GM21529 (cell line): ENCODE results near the gene OVCA2.

Experiments
- ATAC-seq: cut with Tn5 transposase; IDR thresholded peaks from one replicate; pipeline ENCODE4 v1.9.1; 2021; ENCODE audit not compliant: unreplicated experiment

The OVCA2 gene

DNA sequence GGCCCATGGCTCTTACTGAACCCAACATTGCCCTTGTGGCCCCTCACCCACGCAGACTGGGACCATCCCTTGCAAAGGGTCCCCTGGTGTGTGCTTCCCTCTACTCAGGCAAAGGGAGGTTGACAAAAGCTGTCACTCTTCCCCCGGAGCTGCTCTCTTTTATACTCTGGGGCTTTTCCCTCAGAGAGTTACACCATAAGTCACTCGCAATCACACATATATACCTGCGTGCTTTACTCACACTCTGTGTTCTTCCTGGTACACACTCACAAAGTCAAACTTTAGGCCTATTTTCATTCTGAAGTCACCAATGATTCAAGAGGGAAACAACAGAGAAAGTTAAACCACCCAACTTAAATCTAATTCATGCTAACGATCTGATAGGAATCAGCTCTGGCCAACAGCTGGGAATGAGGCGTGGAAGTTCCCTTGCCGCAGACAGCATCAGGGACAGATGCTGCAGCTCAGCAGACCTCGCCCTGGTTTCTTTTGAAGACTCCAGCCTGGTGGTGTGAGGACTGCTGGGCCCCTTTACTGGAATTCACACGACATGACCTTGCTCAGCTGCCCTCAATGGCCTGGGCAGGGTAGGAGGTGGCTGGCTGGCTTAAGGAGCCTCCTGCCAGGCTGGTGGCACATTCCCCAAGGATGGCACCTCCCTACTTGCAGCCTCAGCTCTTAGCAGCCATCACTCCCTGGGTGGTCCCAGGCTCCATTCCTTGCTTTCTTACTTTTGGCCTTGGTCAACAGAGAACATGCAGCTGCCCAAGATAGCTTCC lies 40.4 kb downstream of the OVCA2 start:
- ATAC-seq: no peak

- ATAC-seq: peak; percentile 46
Observed at GRCh38 chr17:2083613-2084035, 41.8 kb downstream of the OVCA2 start.

- ATAC-seq: no peak
Observed at GRCh38 chr17:2084036-2084765, 42.4 kb downstream of the OVCA2 start.

GRCh38 chr17:2084766-2085647 lies 43.2 kb downstream of the OVCA2 start:
- no peak for ATAC-seq

DNA sequence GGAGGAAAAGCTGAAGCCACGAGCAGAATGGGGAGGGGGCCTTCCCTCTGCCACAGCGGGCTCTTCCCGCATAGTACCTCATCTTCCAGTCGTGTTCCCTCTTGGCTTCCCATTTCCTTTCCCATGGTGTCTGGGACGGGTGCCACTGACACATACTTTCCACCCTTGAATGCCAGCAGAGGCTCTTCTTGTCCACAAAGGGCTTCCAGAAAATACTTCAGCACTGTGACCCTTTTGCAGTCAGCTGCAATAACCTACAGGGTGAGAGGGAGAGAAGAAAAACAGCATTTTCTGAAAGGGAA lies 43.8 kb downstream of the OVCA2 start:
- ATAC-seq: no peak

DNA sequence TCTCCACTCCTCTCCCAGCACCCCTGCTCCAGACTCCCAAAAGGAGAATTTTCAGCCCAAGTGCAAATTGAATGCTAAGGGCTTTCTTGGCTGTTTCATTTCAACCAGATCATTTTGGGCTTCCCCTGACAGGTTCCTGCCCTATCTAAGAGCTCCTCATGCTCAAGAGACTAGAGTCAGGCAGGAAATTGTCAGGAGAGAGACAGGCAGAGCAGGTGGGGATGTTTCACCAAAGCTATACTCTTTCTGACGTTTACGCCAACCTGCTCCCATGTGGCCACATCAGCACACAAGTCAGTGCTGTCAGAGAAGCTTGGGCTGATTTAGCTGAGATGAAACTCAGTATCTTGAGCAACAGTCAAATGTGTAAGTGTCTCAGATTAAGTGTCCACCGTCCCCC lies 44.5 kb downstream of the OVCA2 start:
- ATAC-seq: no peak

DNA sequence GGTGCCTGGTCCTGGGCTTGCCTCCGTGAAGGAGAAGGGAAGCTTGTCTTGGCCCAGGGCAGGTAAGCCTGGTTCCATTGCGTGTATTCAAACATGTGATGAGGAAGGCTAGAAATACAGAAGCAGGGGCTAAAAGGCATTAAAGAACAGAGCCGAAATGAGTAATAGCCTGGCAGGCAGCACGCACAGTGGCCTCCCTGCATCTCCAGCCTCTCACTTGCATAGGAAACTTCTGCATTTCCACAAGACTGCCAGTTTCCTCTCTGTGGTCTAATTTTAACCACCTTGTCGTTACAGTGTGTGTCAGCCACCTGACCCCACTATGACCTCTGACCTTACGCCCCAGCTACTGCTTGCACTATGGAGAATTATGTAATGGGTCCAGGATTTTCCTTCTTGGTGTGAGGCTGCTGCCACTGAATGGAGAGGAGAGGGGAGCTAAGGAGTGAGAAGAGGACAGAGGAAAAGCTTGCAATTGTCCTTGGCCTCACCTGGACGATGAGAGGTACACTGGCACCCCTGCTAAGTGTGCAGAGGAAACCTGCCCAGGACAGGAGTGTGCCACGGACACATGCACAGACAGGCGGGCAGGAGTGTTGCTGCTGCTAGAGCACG lies 45.9 kb downstream of the OVCA2 start:
- ATAC-seq: peak; percentile 41

- peak; percentile 21 for ATAC-seq
Observed at GRCh38 chr17:2089021-2089422, 47.2 kb downstream of the OVCA2 start.

DNA sequence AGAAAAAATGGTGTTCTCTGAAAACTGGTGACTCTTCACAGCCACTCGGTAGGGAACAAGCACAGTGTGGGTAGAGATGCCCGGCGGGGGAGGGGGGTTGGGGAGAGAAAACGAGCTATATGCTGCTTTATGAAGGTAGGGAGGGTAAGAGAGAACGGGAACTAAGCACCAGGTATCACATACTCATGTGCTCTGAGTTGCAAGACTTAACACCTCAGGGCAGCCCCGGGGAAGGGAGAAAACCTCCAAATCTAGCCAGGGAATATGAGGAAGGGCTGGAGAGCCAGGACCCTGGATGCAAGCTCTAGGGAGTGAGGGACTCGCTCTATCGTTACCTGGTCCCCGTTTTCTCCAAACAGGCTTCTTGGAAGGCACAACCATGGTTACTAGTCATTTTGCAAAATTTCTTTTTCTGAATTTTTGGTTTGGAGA lies 48.4 kb downstream of the OVCA2 start:
- ATAC-seq: no peak

DNA sequence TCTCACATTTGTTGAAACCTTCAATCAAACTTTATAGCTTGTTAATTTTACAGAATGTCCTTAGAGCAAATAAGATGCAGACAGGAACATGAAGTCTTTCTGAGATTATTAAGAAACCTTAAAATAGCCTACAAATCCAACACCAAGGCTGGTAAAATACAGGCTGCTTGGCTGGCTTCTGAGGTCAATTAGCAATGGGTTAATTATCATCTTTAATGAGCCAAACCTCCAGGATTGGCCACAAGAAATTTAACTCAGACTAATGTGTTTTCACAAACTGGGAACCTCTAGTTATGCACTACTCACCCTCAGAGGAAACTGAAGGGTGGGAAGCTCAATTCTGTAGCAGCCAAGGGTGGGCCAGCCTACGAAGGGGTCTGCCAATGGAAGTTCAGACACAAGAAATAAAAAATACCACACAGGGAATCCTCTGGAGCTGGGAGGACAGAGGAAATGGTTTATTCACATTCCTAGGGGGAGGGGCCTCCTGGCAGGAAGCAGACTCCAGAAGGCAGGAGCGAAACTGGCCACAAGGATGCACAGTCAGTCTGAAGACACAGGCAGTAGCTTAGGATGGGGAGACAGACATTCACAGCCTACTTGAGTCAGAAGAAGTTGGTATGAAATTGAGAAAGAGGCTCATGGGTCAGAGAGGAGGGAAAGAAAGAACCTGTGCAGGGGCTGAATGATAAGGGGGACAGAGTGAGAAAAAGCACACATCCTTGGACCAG lies 49.1 kb downstream of the OVCA2 start:
- ATAC-seq: no peak

DNA sequence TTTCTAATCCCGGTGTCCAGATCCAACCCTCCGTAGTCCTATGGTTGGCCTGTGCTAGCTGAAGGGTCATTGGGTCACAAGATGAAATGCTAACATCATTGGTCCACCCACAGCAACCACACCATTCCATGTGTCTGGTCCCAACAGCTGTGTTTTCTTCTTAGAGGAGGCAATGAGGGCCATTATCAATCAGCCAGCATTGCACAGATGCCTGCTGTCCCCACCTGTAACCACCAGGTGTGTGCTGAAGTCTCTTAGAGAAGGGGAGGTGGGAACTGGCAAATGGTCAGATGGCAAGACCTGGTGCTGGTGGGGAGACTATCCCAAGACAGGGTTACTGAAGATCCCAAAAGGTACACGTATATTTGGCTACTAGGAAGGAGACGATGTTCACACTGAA lies 50.4 kb downstream of the OVCA2 start:
- ATAC-seq: no peak
